Endothelial cell of umbilical vein (primary cell): Measurements from ENCODE around the gene AUTS2. TPM values are rescaled to one million over a fixed set of nuclear protein-coding genes. Genes with fewer than 3 reads are reported as not detected.

ENCODE experiments used
- BruUV-seq: library from RNA; stranded (reverse); fragments of 400-500 nt; replicated peaks from 2 replicates; lab custom pipeline; 2021; lab: Mats Ljungman, UMichigan
- CTCF ChIA-PET: fragments of 300-600, 350-600 bp; sonication (Branson Sonifier 250); formaldehyde crosslinking; loops from one replicate; lab custom pipeline; 2021; ENCODE audit warnings: antibody characterized with exemption, inconsistent platforms; lab: Charles Lee
- POLR2A ChIA-PET: fragments of 300-600, 350-600 bp; sonication (Branson Sonifier 250); formaldehyde crosslinking; loops from one replicate; lab custom pipeline; 2021; ENCODE audit warnings: antibody characterized with exemption, inconsistent platforms; lab: Charles Lee
- DNase-seq: peaks from one replicate; pipeline ENCODE4 v3.0.0-alpha.2; 2011; ENCODE audit warnings: low read depth, low spot score
- FAIRE-seq: peaks from 2 replicates; lab custom pipeline; 2011; peaks lifted over from hg19 to GRCh38; lab: Jason Lieb, UNC
- H2AFZ ChIP-seq: 2 replicates; pipeline ENCODE4 v1.6.0; 2012; ENCODE audit warnings: low read depth, low read length, control low read depth, inconsistent platforms
- H3K27ac ChIP-seq: 2 replicates; pipeline ENCODE4 v1.5.1; 2011; ENCODE audit warnings: low read depth, mild to moderate bottlenecking, control low read depth, low read length, moderate library complexity; ENCODE audit not compliant: insufficient read depth
- H3K27me3 ChIP-seq, 2 experiments: 2 replicates each; pipeline versions ENCODE4 v1.6.0 to v1.6.1; 2011; ENCODE audit warnings: low read length in 2 of 2, mixed read lengths in 1 of 2; ENCODE audit not compliant: control insufficient read depth in 2 of 2, insufficient read depth in 2 of 2
- H3K36me3 ChIP-seq, 2 experiments: 2 replicates in 1 of 2; 3 replicates in 1 of 2; pipeline ENCODE4 v1.5.1; 2011; ENCODE audit warnings: low read length in 2 of 2, mild to moderate bottlenecking in 1 of 2, moderate library complexity in 1 of 2; ENCODE audit not compliant: control insufficient read depth in 2 of 2, insufficient read depth in 2 of 2; ENCODE audit errors: extremely low read depth in 1 of 2
- H3K4me1 ChIP-seq: 3 replicates; pipeline ENCODE4 v1.5.1; 2011; ENCODE audit warnings: mild to moderate bottlenecking, low read length; ENCODE audit not compliant: control insufficient read depth, insufficient read depth; ENCODE audit errors: extremely low read depth
- H3K4me2 ChIP-seq: 2 replicates; pipeline ENCODE4 v1.6.1; 2011; ENCODE audit warnings: low read length, control low read depth, mixed read lengths; ENCODE audit not compliant: insufficient read depth
- H3K4me3 ChIP-seq, 3 experiments: fragments of 200-600 bp in 1 of 3; sonication (generic), shearing (Covaris generic) in 1 of 3; replicated peaks in 1 of 3; 2 replicates each; pipeline ENCODE4 v1.5.1; 2011 to 2016; ENCODE audit warnings: control low read depth in 3 of 3, low read length in 3 of 3, mild to moderate bottlenecking in 2 of 3, inconsistent platforms in 1 of 3, low read depth in 1 of 3, moderate library complexity in 1 of 3; ENCODE audit not compliant: insufficient read depth in 1 of 3
- H3K79me2 ChIP-seq: 2 replicates; pipeline ENCODE4 v1.6.0; 2012; ENCODE audit warnings: low read length, inconsistent platforms; ENCODE audit not compliant: control insufficient read depth, insufficient read depth
- H3K9ac ChIP-seq: replicated peaks from 2 replicates; pipeline ENCODE3; 2011; ENCODE audit warnings: low read length, control low read depth; ENCODE audit not compliant: insufficient read depth; ENCODE audit errors: extremely low read depth
- H3K9me1 ChIP-seq: replicated peaks from 3 replicates; pipeline ENCODE4 v1.6.0; 2011; ENCODE audit warnings: mild to moderate bottlenecking, low read length; ENCODE audit not compliant: control insufficient read depth, insufficient read depth; ENCODE audit errors: extremely low read depth
- H3K9me3 ChIP-seq: replicated peaks from 2 replicates; pipeline ENCODE4 v1.5.1; 2012; ENCODE audit warnings: low read length, inconsistent platforms; ENCODE audit not compliant: control insufficient read depth, insufficient read depth
- H4K20me1 ChIP-seq: replicated peaks from 2 replicates; pipeline ENCODE3; 2011; ENCODE audit warnings: mild to moderate bottlenecking, low read length; ENCODE audit not compliant: control insufficient read depth, insufficient read depth; ENCODE audit errors: extremely low read depth
- EZH2 ChIP-seq: IDR thresholded peaks from 2 replicates; pipeline ENCODE4 v1.6.1; 2012; ENCODE audit warnings: borderline replicate concordance, low read depth, mild to moderate bottlenecking, moderate library complexity, low read length, inconsistent platforms; ENCODE audit not compliant: severe bottlenecking
- GATA2 ChIP-seq: IDR thresholded peaks from 2 replicates; pipeline ENCODE4 v1.7.0; 2011; ENCODE audit warnings: low read depth, mild to moderate bottlenecking, moderate library complexity, mixed read lengths, low read length; ENCODE audit not compliant: insufficient read length, insufficient read depth
- JUN ChIP-seq: IDR thresholded peaks from 2 replicates; pipeline ENCODE4 v1.6.1; 2011; ENCODE audit warnings: borderline replicate concordance, low read depth; ENCODE audit not compliant: insufficient read length, insufficient read depth
- POLR2A ChIP-seq: IDR thresholded peaks from 2 replicates; pipeline ENCODE4 v1.6.1; 2012; ENCODE audit warnings: low read depth, mild to moderate bottlenecking, control low read depth, low read length
- POLR2AphosphoS5 ChIP-seq: IDR thresholded peaks from 2 replicates; pipeline ENCODE4 v1.6.1; 2012; ENCODE audit warnings: low read depth, mild to moderate bottlenecking, control low read depth, low read length, moderate library complexity; ENCODE audit not compliant: insufficient read depth
- dilution Hi-C: fragments of 300-500 bp; cut with MboI; formaldehyde crosslinking; loops from one replicate; pipeline ENCODE4 v1.15.0; 2019; ENCODE audit warnings: low sequenced_read_pairs; ENCODE audit not compliant: extremely low pct_ligation_motif_present
- intact Hi-C: fragments of 100-400 bp; cut with micrococcal nuclease; formaldehyde crosslinking; loops from one replicate; pipeline ENCODE4 v1.10.0; 2022
- polyA plus RNA-seq, 4 experiments: library from polyadenylated mRNA; depleted of rRNA in 3 of 4; stranded (reverse) in 3 of 4; unstranded in 1 of 4; fragments of >200 nt; gene quantifications; 2 replicates each; pipeline versions ENCODE4 v1.2.1 to v1.2.3, GENCODE V29; 2011 to 2012; ENCODE audit warnings: missing spikeins in 1 of 4
- total RNA-seq: library from RNA; stranded (reverse); gene quantifications from 2 replicates; pipeline ENCODE4 v1.2.3, GENCODE V29; 2021
- TF ChIP-seq, protein P1 (sequence below): IDR thresholded peaks from 2 replicates; pipeline ENCODE4 v1.6.1; 2011; ENCODE audit not compliant: insufficient read depth, insufficient read length
- TF ChIP-seq, protein P2 (sequence below), 2 donors: IDR thresholded peaks; 1 replicate in 1 of 2; 2 replicates in 1 of 2; pipeline ENCODE4 v1.5.1; 2011; ENCODE audit warnings: low read length in 2 of 2, mild to moderate bottlenecking in 2 of 2, moderate library complexity in 2 of 2, control low read depth in 1 of 2, inconsistent platforms in 1 of 2, low read depth in 1 of 2; ENCODE audit not compliant: insufficient read depth in 1 of 2; ENCODE audit errors: extremely low read depth in 1 of 2

AUTS2 gene
- total and polyA plus RNA-seq, 2 donors (not counting 3 experiments of a cell fraction or from before 2014, with no cell fraction given): 0.59 to 8.0 TPM

DNA sequence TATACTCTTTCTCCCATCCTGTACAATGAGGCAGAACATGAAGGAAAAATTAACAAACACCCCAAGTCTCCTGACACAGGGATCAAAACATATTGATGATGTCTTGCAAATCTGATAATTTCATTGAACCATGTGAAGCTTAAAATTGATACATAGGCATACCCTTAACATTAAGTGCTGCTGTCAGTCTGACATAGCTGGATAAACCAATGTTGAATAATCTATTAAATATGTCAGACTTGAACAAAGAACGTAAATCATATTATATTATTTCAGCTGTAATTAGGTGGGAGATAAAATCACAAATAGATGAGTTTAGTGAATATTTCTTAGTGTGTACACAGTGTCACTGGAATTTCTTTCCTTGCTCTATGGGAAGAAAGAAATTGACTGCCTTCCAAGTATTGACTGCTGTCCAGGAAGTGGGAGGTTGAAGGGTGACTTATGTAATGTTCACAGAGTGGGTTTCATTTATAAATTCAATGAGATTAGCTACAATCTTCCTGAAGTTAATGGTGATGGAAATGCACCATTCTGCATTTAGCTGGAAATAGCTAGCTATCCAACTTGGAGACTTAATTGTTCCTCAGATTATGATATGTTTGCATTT lies 170.8 kb downstream of the AUTS2 start:
- Histone ChIP-seq H3K79me2 (no peaks in the 10 kb centered on the region), H3K4me3 (no peak overlapping the region), H3K4me1 (no peaks in the 10 kb centered on the region), H2AFZ (no peak overlapping the region), H3K9me3 (no peaks in the 10 kb centered on the region), H3K27ac (no peak overlapping the region), H3K36me3 (no peaks in the 10 kb centered on the region), H3K9ac (no peak overlapping the region), H3K27me3 (no peaks in the 10 kb centered on the region), H4K20me1 (no peaks in the 10 kb centered on the region), H3K9me1 (no peaks in the 10 kb centered on the region), H3K4me2 (no peak overlapping the region)
- CTCF ChIA-PET: no interaction called here
- dilution Hi-C loops (no loop called here), intact Hi-C loops (no loop called here)
- TF ChIP-seq, protein P1, sequence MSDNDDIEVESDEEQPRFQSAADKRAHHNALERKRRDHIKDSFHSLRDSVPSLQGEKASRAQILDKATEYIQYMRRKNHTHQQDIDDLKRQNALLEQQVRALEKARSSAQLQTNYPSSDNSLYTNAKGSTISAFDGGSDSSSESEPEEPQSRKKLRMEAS: no peak
- TF ChIP-seq GATA2 (no peak), POLR2A (no peak)
- DNase-seq (no peak), FAIRE-seq (no peak)
- no TSS peak for BruUV-seq
- POLR2A ChIA-PET: no interaction called here

DNA sequence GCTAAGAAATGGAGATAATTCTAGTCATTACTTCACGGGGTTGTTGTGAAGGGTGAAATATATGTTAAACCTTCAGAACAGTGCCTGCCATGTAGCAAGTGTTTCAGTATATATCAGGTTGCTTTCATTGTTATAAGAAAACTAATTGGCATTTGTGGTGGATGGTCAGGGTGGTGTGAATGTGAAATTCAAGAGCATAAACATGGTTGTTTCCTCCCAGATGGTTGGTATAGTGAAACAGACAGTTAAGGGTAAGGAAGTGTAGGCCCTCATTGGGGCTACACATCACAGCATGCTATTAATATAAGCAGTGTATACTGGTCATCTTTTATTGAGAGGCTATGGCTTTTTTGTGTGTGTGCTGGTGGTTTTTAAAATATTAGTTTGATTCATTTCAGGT lies 171.6 kb downstream of the AUTS2 start:
- Histone ChIP-seq H3K9me1 (no peaks in the 10 kb centered on the region), H3K27me3 (no peaks in the 10 kb centered on the region), H2AFZ (no peak overlapping the region), H3K79me2 (no peaks in the 10 kb centered on the region), H3K27ac (no peak overlapping the region), H3K4me2 (no peak overlapping the region), H4K20me1 (no peaks in the 10 kb centered on the region), H3K9me3 (no peaks in the 10 kb centered on the region), H3K9ac (no peak overlapping the region), H3K36me3 (no peaks in the 10 kb centered on the region), H3K4me1 (no peaks in the 10 kb centered on the region), H3K4me3 (no peak overlapping the region)
- DNase-seq (no peak), FAIRE-seq (no peak)
- ChIA-PET CTCF (no interaction called here), POLR2A (no interaction called here)
- no TSS peak for BruUV-seq
- dilution Hi-C loops (no loop called here), intact Hi-C loops (no loop called here)
- no peak for TF ChIP-seq EZH2
- TF ChIP-seq, protein P1: no peak
- TF ChIP-seq JUN: no peak
- TF ChIP-seq POLR2AphosphoS5: no peak
- TF ChIP-seq, protein P2, sequence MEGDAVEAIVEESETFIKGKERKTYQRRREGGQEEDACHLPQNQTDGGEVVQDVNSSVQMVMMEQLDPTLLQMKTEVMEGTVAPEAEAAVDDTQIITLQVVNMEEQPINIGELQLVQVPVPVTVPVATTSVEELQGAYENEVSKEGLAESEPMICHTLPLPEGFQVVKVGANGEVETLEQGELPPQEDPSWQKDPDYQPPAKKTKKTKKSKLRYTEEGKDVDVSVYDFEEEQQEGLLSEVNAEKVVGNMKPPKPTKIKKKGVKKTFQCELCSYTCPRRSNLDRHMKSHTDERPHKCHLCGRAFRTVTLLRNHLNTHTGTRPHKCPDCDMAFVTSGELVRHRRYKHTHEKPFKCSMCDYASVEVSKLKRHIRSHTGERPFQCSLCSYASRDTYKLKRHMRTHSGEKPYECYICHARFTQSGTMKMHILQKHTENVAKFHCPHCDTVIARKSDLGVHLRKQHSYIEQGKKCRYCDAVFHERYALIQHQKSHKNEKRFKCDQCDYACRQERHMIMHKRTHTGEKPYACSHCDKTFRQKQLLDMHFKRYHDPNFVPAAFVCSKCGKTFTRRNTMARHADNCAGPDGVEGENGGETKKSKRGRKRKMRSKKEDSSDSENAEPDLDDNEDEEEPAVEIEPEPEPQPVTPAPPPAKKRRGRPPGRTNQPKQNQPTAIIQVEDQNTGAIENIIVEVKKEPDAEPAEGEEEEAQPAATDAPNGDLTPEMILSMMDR (IDR thresholded peaks at IDR 0.05; ENCODE audit: extremely low read depth in 1 of 2, insufficient read depth in 1 of 2, low read depth in 1 of 2, low read length in 2 of 2): no peak
